COR-L47 (cell line): Measurements from ENCODE around the gene POMC.
"Not testable (repeated sequence)": the region's sequence is repeated elsewhere in the genome, so short reads cannot be mapped to it uniquely, and the experiment has no call there.

Experiments
- DNase-seq: peaks from one replicate; lab custom pipeline; 2025; lab: John Stamatoyannopoulos, UW

The POMC gene

DNA sequence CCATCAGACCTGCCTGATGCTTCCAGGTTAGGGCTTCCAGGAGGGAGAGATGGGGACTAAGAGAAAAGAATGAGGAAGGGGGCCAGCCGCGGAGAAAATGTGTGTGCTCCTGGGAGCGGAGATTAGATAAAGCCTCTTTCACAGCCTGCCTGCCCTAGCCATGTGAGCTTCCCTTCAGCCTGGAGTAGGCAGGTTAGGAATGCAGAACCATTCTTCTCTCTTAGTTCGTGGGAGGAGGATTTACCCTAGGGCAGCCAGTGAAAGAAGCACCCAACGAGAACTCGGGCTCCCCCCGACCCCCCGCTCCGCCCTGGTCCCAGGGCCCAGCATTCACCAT is 36.1 kb downstream of the POMC start:
- no peak for DNase-seq

DNA sequence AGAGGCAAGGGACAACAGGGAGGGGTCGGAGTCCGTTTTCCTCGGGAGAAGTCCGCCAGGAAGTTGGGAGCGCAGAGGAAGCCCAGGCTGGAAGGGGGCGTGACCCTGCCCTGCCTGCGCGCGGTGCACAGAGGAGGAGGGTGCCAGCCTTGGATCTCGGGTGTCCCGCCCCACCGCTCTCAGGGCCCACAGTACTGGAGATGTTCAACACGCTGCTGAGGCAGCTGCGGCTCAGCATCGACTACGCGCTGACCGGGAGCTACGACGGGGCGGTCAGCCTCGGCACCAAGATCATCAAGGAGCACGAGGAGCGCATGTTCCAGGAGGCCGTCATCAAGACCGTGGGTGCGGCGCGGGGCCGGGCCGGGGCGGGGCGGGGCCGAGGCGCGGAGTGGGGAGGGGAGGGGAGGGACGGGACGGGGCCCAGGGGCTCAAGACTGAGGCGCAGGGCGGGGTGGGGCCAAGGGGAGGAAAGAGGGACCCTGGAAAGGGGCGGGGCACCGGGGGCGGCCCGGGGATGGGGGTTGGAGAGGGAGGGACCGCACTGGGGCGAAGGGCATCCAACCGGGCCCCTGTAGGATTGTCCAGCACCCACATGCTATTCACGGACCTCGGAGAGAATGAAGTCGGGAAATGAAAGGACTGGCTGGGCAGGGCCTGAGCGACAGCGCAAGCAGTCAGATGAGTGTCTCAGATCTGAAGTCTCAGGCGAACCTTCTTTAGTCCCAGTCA is 36.6 kb downstream of the POMC start:
- no peak for DNase-seq

DNA sequence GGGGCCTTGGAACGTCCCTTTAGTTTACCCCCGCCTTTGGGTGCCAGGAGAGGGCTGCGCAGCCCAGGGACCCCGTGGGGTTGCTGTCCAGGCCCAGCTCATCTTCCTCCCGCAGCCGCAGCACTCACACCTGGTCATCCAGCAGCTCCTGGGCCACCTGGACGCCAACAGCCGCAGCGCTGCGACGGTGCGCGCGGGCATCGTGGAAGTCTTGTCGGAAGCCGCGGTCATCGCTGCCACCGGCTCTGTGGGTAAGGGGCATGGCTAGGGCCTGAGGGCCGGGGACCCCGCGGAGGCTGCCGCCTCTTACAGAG is 37.2 kb downstream of the POMC start:
- no peak for DNase-seq

GRCh38 chr2:25129901-25130520 is 38.4 kb downstream of the POMC start:
- DNase-seq: no peak

DNA sequence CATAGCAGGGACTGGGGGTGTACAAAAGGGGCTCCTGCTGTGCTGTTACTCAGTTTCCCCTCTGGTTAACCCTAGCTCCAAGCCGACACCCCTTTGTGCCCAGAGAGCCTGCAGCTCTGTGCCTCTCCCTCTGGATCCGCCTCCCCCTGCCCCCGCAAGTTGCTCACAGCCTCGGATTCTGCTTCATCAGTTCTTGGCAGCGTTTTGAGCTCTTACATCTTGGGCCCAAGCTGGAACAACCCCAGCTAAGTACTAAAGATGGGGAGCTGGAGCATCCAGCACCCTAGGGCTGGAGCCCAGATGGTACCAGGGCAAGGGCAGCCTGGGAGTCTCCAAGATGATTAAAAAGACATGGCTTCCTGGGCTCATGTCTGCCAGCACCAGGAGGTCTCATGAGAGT is 40.7 kb downstream of the POMC start:
- DNase-seq: no peak

GRCh38 chr2:25127071-25127470 is 41.3 kb downstream of the POMC start:
- not testable (repeated sequence) for DNase-seq

GRCh38 chr2:25125976-25126375 is 42.4 kb downstream of the POMC start:
- no peak for DNase-seq

DNA sequence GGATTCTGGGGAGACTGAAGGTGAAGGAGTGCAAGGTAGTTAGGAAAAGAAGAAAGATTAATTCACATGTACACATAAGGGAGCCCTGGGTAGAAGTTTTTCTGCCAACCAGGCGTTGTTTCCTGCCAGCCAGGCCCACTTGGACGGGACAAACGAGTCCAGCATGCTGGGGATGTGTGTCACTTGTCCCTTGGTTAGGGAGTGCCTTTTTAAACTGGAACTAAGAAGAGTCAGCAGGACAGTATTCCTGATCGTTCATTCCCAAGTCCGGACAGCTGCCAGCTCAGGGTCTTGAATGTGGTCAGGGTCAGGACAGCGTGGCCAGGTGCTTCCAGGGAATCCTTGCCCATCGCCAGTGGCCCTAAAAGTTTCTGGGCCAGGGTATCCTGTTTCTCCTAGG is 43.2 kb downstream of the POMC start:
- no peak for DNase-seq

DNA sequence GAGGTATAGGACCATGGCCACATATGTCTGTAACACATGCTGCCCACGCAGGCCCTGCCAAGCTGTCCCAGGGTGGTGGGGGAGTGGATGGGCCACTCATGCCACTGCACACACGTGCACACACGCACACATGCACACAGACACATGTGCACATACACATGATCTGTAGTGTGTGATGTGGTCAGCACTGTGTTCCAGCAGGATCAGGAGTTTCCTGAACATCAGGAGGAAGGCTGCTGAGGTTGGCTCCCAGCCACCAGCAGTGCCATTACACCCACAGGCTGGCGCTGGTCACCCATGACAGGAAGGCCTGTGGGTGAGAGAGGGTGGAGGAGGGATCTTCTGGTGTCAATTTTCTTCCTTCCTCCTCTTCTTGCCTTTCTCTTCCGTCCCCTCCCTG is 44.7 kb downstream of the POMC start:
- DNase-seq: no peak

DNA sequence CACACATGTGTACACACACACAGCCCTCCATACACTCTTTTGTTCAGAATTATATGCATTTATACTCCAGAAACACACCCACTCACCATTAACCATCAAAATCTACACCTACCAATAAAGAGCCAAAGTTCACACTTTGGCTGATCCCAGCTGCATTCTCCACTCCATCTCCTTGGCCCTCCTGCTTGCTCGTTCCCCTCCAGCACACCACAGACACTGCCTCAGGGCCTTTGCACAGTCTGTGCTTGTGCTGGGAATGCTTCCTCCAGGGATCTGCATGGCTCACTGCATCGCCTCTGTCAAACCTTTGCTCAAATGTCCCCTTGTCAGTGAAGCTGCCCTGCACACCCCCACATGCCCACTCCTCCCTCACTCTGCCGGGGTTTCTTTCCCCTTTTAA is 46.0 kb downstream of the POMC start:
- no peak for DNase-seq

GRCh38 chr2:25119263-25119662 is 49.1 kb downstream of the POMC start:
- DNase-seq: no peak

GRCh38 chr2:25116956-25117355 is 51.4 kb downstream of the POMC start:
- no peak for DNase-seq

DNA sequence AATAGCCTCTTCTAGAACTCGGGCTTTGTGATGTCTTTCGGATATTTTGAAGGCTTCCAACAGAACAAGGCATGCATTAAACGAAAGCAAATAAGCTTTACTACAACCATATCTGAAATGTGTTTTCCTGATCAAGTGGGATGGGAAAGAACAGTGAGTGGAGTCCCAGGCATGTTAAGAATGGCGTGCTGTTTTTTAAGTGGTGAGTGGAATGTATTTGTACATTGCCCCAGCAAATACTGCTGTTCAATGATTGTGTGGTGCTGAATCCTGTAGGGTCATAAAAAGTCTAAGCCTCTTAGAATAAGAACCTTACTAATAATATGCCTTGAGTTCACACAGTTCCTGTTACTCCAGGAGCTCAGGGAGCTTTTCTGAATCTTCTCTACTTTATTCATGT is 52.5 kb downstream of the POMC start:
- no peak for DNase-seq

DNA sequence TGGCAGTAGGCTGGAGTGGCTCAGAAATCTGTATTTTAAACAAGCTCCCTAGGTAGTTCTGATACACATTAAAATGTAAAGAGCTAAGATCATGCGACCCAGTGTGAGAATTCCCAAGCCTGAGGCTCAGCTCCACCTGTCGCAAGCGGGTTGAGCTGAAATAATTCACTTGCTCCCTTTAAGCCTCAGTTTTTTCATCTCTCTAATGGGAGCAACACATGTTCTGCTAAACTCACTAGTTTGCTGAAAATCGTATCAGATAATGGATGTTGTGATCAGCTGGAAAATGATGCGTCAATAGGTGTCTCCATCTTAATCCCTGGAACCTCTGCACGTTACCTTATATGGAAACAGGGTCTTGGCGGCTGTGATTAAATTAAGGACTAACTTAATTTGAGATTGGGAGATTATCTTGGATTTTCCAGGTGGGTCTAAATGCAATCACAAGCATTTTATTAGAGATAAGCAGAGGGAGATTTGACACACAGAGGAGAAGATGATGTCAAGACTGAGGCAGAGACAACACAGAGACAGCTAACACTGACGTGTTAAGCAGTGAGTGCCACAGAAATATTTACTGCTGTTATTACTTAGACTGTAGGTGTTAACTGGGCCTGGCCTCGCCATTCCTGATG is 53.0 kb downstream of the POMC start:
- no peak for DNase-seq

DNA sequence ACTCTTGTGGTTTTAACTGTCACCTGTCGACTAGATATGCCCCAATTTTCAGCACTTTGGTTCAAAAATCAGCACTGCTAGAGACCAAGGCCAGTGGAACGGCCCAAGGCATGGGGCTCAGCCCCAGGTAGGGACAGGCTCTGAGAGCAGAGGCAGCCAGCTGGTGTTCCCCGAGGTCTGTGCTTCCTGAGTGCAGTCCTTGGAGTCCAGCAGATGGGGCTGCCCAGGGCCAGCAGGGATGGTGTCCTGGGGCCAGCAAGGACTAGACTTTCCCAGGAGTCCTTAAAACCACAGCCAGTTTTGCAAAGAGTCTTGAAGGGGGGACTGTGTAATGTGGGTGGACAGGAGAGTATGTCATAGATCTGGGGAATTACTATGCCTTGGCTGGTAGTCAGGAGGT is 56.3 kb downstream of the POMC start:
- DNase-seq: no peak
